ENCODE results near the gene ZSWIM7. TPM values are rescaled to one million over a fixed set of nuclear protein-coding genes. Genes with fewer than 3 reads are reported as not detected.

ZSWIM7 gene
- total RNA-seq, 2 donors from 2014 or later: 45.5 to 58.8 TPM

DNA sequence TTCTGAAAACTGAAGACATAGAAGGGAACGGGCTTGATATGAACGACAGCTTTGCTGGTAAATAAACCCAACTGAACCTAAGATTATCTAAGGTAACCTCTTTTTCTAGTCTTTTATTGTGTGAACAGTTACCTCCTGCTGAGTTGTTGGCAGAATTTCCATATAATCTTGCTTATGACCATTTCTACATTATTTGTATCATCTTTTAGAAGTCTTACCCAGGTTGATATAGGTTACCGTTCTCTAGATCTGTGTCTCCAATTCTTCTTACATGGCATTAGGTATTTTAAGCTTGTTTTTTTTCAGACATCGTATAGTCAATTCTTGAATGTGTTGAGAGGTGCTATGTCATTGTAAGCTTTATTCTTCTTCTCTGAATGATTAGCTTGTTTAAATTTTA is 24.4 kb upstream of the ZSWIM7 start:
- Histone ChIP-seq H3K4me1 (ENCODE audit: control insufficient read depth, insufficient read depth, low read length) (peaks cover 5% of the 10 kb centered on the region), H3K9me3 (ENCODE audit: control insufficient read depth, low read length) (peaks cover 10% of the 10 kb centered on the region), H3K9ac (ENCODE audit: extremely low read depth, low read length, poor library complexity, severe bottlenecking) (no peak overlapping the region), H3K36me3 (ENCODE audit: control insufficient read depth, insufficient read depth, low read length) (peaks cover 94% of the 10 kb centered on the region), H3K27me3 (ENCODE audit: control insufficient read depth, insufficient read depth, low read length, poor library complexity, severe bottlenecking) (no peaks in the 10 kb centered on the region), H3K27ac (ENCODE audit: low read depth, low read length) (no peak overlapping the region), H3K4me3 (ENCODE audit: low read length) (no peak overlapping the region)
- Mint-ChIP-seq H3K4me3 (no peak overlapping the region), H3K4me1 (peaks cover 23% of the 10 kb centered on the region), H3K27me3 (ENCODE audit: insufficient read depth) (no peaks in the 10 kb centered on the region), H3K9me3 (peaks cover 4% of the 10 kb centered on the region), H3K27ac (no peak overlapping the region), H3K36me3 (ENCODE audit: low read depth) (peaks cover 84% of the 10 kb centered on the region)
- TF ChIP-seq, protein P1, sequence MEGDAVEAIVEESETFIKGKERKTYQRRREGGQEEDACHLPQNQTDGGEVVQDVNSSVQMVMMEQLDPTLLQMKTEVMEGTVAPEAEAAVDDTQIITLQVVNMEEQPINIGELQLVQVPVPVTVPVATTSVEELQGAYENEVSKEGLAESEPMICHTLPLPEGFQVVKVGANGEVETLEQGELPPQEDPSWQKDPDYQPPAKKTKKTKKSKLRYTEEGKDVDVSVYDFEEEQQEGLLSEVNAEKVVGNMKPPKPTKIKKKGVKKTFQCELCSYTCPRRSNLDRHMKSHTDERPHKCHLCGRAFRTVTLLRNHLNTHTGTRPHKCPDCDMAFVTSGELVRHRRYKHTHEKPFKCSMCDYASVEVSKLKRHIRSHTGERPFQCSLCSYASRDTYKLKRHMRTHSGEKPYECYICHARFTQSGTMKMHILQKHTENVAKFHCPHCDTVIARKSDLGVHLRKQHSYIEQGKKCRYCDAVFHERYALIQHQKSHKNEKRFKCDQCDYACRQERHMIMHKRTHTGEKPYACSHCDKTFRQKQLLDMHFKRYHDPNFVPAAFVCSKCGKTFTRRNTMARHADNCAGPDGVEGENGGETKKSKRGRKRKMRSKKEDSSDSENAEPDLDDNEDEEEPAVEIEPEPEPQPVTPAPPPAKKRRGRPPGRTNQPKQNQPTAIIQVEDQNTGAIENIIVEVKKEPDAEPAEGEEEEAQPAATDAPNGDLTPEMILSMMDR (conservative IDR thresholded peaks at IDR 0.05): no peak
- no peak for DNase-seq
- WGBS, 2 experiments (ENCODE audit: insufficient coverage in 1 of 2, insufficient read length in 1 of 2): 88 to 93% methylated on average over 3 to 4 of the region's 4 CpGs

DNA sequence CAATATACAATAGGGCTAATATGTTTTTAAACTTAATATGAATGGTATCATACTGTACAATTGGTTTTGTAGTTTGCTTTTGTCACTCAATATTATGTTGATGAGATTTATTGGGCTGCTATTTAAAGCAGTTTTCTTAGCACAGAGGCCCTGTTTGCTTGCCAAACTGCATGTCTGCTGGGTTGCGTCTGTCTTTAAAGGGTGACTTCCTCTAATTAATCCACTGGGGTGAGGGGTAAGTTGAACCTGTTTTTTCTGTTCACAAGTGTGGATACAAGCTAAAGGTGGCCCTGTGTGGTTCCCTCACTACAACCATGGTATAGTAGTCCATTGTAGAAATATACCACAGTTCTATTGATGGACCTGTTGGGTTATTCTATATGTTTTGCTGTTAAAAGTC is 19.8 kb upstream of the ZSWIM7 start:
- H3K9ac ChIP-seq (ENCODE audit: extremely low read depth, low read length, poor library complexity, severe bottlenecking): no peak overlapping the region
- no peak for DNase-seq
- no peaks in the 10 kb centered on the region for H3K27me3 Mint-ChIP-seq (ENCODE audit: insufficient read depth)
- peaks cover 71% of the 10 kb centered on the region for H3K36me3 Mint-ChIP-seq (ENCODE audit: low read depth)
- H3K4me1 Mint-ChIP-seq: peaks cover 10% of the 10 kb centered on the region
- H3K9me3 Mint-ChIP-seq: no peaks in the 10 kb centered on the region
- TF ChIP-seq, protein P1 (conservative IDR thresholded peaks at IDR 0.05): no peak
- peaks cover 10% of the 10 kb centered on the region for H3K9me3 ChIP-seq (ENCODE audit: control insufficient read depth, low read length)
- no peak overlapping the region for H3K27ac Mint-ChIP-seq
- H3K4me3 Mint-ChIP-seq: no peak overlapping the region
- no peaks in the 10 kb centered on the region for H3K27me3 ChIP-seq (ENCODE audit: control insufficient read depth, insufficient read depth, low read length, poor library complexity, severe bottlenecking)
- H3K27ac ChIP-seq (ENCODE audit: low read depth, low read length): no peak overlapping the region
- H3K4me3 ChIP-seq (ENCODE audit: low read length): no peak overlapping the region
- 89 to 100% methylated on average over 1 of the region's 1 CpG for WGBS, 2 experiments (ENCODE audit: insufficient coverage in 1 of 2, insufficient read length in 1 of 2)
- H3K36me3 ChIP-seq (ENCODE audit: control insufficient read depth, insufficient read depth, low read length): peaks cover 89% of the 10 kb centered on the region
- H3K4me1 ChIP-seq (ENCODE audit: control insufficient read depth, insufficient read depth, low read length): no peaks in the 10 kb centered on the region

DNA sequence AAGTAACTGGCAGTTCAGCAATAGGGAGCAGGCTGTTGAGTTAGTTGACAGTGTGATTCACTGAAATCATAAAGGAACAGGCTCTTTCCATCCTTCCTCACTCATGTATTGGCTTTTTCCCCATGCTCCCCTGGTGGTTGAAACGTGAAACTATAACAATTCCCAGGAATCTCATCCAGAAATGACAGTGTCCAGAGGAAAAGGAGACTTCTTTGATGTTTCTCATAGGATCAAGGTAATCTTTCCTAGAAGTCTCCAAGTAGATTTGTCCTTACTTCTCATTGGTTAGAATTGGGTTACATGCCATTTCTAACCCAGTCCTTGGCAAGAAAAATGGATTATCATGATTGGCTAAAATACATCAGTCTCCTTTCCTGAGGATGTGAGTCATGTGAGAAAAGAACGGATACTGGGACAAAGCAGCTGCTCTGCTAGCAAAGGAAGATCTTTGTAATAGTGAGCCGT is 14.5 kb upstream of the ZSWIM7 start:
- WGBS, 2 experiments (ENCODE audit: insufficient coverage in 1 of 2, insufficient read length in 1 of 2): 67 to 83% methylated on average over 2 to 3 of the region's 3 CpGs
- no peaks in the 10 kb centered on the region for H3K9me3 ChIP-seq (ENCODE audit: control insufficient read depth, low read length)
- no peak overlapping the region for H3K27ac Mint-ChIP-seq
- H3K36me3 Mint-ChIP-seq (ENCODE audit: low read depth): peaks cover 63% of the 10 kb centered on the region
- H3K36me3 ChIP-seq (ENCODE audit: control insufficient read depth, insufficient read depth, low read length): peaks cover 87% of the 10 kb centered on the region
- TF ChIP-seq, protein P1 (conservative IDR thresholded peaks at IDR 0.05): peak; percentile 71
- H3K27me3 ChIP-seq (ENCODE audit: control insufficient read depth, insufficient read depth, low read length, poor library complexity, severe bottlenecking): no peaks in the 10 kb centered on the region
- no peak for DNase-seq
- H3K4me1 ChIP-seq (ENCODE audit: control insufficient read depth, insufficient read depth, low read length): no peaks in the 10 kb centered on the region
- no peaks in the 10 kb centered on the region for H3K27me3 Mint-ChIP-seq (ENCODE audit: insufficient read depth)
- no peak overlapping the region for H3K27ac ChIP-seq (ENCODE audit: low read depth, low read length)
- no peak overlapping the region for H3K9ac ChIP-seq (ENCODE audit: extremely low read depth, low read length, poor library complexity, severe bottlenecking)
- H3K9me3 Mint-ChIP-seq: no peaks in the 10 kb centered on the region
- peaks cover 12% of the 10 kb centered on the region for H3K4me1 Mint-ChIP-seq
- no peak overlapping the region for H3K4me3 ChIP-seq (ENCODE audit: low read length)
- H3K4me3 Mint-ChIP-seq: no peak overlapping the region

Data from endodermal cell (in vitro differentiated cells).